B cell (primary cell): ENCODE measurements around the gene ENKUR. TPM values are rescaled to one million over a fixed set of nuclear protein-coding genes. Genes with fewer than 3 reads are reported as not detected.

Experiments used
- ATAC-seq: fragments of 200-7000 bp; cut with Tn5 transposase; one replicate; pipeline ENCODE4 v1.10.0; 2021; ENCODE audit warnings: low read depth, mild to moderate bottlenecking, moderate number of reproducible peaks, moderate library complexity
- CTCF ChIA-PET: fragments of 350-600 bp; sonication (Branson Sonifier 250); formaldehyde crosslinking; loops from one replicate; lab custom pipeline; 2021; ENCODE audit warnings: antibody characterized with exemption, inconsistent platforms; lab: Charles Lee
- POLR2A ChIA-PET: fragments of 350-600 bp; sonication (Branson Sonifier 250); formaldehyde crosslinking; loops from one replicate; lab custom pipeline; 2021; ENCODE audit warnings: antibody characterized with exemption; lab: Charles Lee
- DNase-seq: peaks from one replicate; pipeline ENCODE4 v3.0.0; 2013
- H2AFZ ChIP-seq: 2 replicates; pipeline ENCODE4 v1.6.1; 2012; ENCODE audit warnings: mild to moderate bottlenecking, low read depth, low read length; ENCODE audit not compliant: insufficient read depth, poor library complexity, severe bottlenecking
- H3K27ac ChIP-seq, 2 donors: 1 replicate in 1 of 2; 2 replicates in 1 of 2; pipeline ENCODE4 v1.5.1; 2012 to 2013; ENCODE audit warnings: low read length in 2 of 2, mild to moderate bottlenecking in 2 of 2, moderate library complexity in 1 of 2
- H3K27me3 ChIP-seq, 4 experiments: fragments of 200-600 bp in 1 of 4; sonication (generic) in 1 of 4; replicated peaks in 1 of 4; 1 replicate in 2 of 4; 2 replicates in 2 of 4; pipeline versions ENCODE4 v1.6.1 to v1.7.0; 2013 to 2016; ENCODE audit warnings: low read length in 3 of 4, mild to moderate bottlenecking in 2 of 4, mixed read lengths in 1 of 4, moderate library complexity in 1 of 4; ENCODE audit not compliant: insufficient read depth in 4 of 4, control insufficient read depth in 3 of 4; ENCODE audit errors: control extremely low read depth in 1 of 4
- H3K36me3 ChIP-seq, 2 experiments: replicated peaks in 1 of 2; 1 replicate in 1 of 2; 2 replicates in 1 of 2; pipeline versions ENCODE4 v1.6.1 to v1.7.1; 2013; ENCODE audit warnings: low read length in 1 of 2; ENCODE audit not compliant: insufficient read depth in 2 of 2, control insufficient read depth in 1 of 2; ENCODE audit errors: control extremely low read depth in 1 of 2, extremely low read depth in 1 of 2
- H3K4me1 ChIP-seq, 2 donors: fragments of 200-600 bp in 1 of 2; sonication (generic) in 1 of 2; 1 replicate in 1 of 2; 2 replicates in 1 of 2; pipeline versions ENCODE4 v1.5.1 to v1.6.1; 2013 to 2017; ENCODE audit warnings: low read length in 2 of 2; ENCODE audit not compliant: control insufficient read depth in 2 of 2, insufficient read depth in 2 of 2
- H3K4me2 ChIP-seq: replicated peaks from 2 replicates; pipeline ENCODE3; 2012; ENCODE audit warnings: mild to moderate bottlenecking, low read depth, low read length; ENCODE audit not compliant: poor library complexity, severe bottlenecking
- H3K4me3 ChIP-seq, 5 experiments: fragments of 200-600 bp in 1 of 5; sonication (generic) in 1 of 5; 1 replicate in 3 of 5; 2 replicates in 2 of 5; pipeline versions ENCODE4 v1.5.1 to v1.7.0; 2011 to 2016; ENCODE audit warnings: low read length in 4 of 5, mild to moderate bottlenecking in 4 of 5, low read depth in 2 of 5, control low read depth in 1 of 5, moderate library complexity in 1 of 5; ENCODE audit not compliant: insufficient read depth in 1 of 5; ENCODE audit errors: control extremely low read depth in 1 of 5, extremely low read depth in 1 of 5
- H3K79me2 ChIP-seq: fragments of 200-600 bp; sonication (generic); one replicate; pipeline ENCODE4 v1.6.0; 2016; ENCODE audit warnings: low read length; ENCODE audit not compliant: control insufficient read depth, insufficient read depth
- H3K9ac ChIP-seq: fragments of 200-600 bp; sonication (generic); 2 replicates; pipeline ENCODE4 v1.6.1; 2017; ENCODE audit warnings: mild to moderate bottlenecking, low read length, moderate library complexity
- H3K9me3 ChIP-seq, 3 donors: one replicate each; pipeline versions ENCODE4 v1.6.1 to v1.7.1; 2013; ENCODE audit warnings: low read length in 2 of 3; ENCODE audit not compliant: control insufficient read depth in 2 of 3, insufficient read depth in 1 of 3; ENCODE audit errors: control extremely low read depth in 1 of 3
- H4K20me1 ChIP-seq: 2 replicates; pipeline ENCODE4 v1.6.0; 2012; ENCODE audit warnings: mild to moderate bottlenecking, low read length; ENCODE audit not compliant: insufficient read depth, control insufficient read depth, poor library complexity, severe bottlenecking
- H3K27ac Mint-ChIP-seq: one replicate; pipeline ENCODE4 v1.8.0; 2021; ENCODE audit warnings: mixed read lengths
- H3K27me3 Mint-ChIP-seq: one replicate; pipeline ENCODE4 v1.8.0; 2021; ENCODE audit warnings: mixed read lengths
- H3K4me1 Mint-ChIP-seq: one replicate; pipeline ENCODE4 v1.8.0; 2021; ENCODE audit warnings: mixed read lengths
- H3K4me3 Mint-ChIP-seq: one replicate; pipeline ENCODE4 v1.8.0; 2021; ENCODE audit warnings: mixed read lengths
- H3K9me3 Mint-ChIP-seq: one replicate; pipeline ENCODE4 v1.8.0; 2022; ENCODE audit warnings: mixed read lengths; ENCODE audit not compliant: insufficient read depth
- EZH2 ChIP-seq: IDR thresholded peaks from 2 replicates; pipeline ENCODE4 v1.6.1; 2012; ENCODE audit warnings: borderline replicate concordance, low read depth, mild to moderate bottlenecking, moderate library complexity, low read length; ENCODE audit not compliant: insufficient read depth, poor library complexity, severe bottlenecking
- WGBS: methylation state at CpG from one replicate; pipeline ENCODE4 v1.1.5; 2013; ENCODE audit warnings: missing lambda C conversion rate; ENCODE audit not compliant: insufficient coverage; 5-methylcytosine and 5-hydroxymethylcytosine counted together
- intact Hi-C: fragments of 100-400 bp; cut with micrococcal nuclease; formaldehyde crosslinking; loops from one replicate; pipeline ENCODE4 v1.10.0; 2022
- polyA plus RNA-seq: library from polyadenylated mRNA; depleted of rRNA; stranded (reverse); fragments of >200 nt; gene quantifications from 2 replicates; pipeline ENCODE4 v1.2.3, GENCODE V29; 2012
- total RNA-seq, 2 donors: library from RNA; stranded (reverse); fragments of 120-200 nt in 1 of 2; gene quantifications; 1 replicate in 1 of 2; 2 replicates in 1 of 2; pipeline versions ENCODE4 v1.2.3 to v1.2.4, GENCODE V29; 2013 to 2022
- TF ChIP-seq, protein P1 (sequence below): fragments of 200-600 bp; IDR thresholded peaks from one replicate; pipeline ENCODE4 v1.8.0; 2022; ENCODE audit warnings: antibody characterized with exemption, mild to moderate bottlenecking

Gene ENKUR
- total and polyA plus RNA-seq, 2 donors (not counting 1 experiment from before 2014, with no cell fraction given): not detected

GRCh38 chr10:25028711-25029110, 12.8 kb upstream of the ENKUR start:
- no peak overlapping the region for H3K4me2 ChIP-seq
- Mint-ChIP-seq H3K9me3 (no peaks in the 10 kb centered on the region), H3K27me3 (no peaks in the 10 kb centered on the region), H3K27ac (no peak overlapping the region), H3K4me1 (no peaks in the 10 kb centered on the region), H3K4me3 (no peak overlapping the region)
- POLR2A ChIA-PET: no interaction called here
- no peaks in the 10 kb centered on the region for H4K20me1 ChIP-seq
- ATAC-seq (no peak), DNase-seq (no peak)
- H3K4me3 ChIP-seq: no peak overlapping the region
- H3K9ac ChIP-seq: no peak overlapping the region
- H3K27me3 ChIP-seq: no peaks in the 10 kb centered on the region
- intact Hi-C loops: no loop called here
- no peaks in the 10 kb centered on the region for H3K4me1 ChIP-seq
- TF ChIP-seq, protein P1, sequence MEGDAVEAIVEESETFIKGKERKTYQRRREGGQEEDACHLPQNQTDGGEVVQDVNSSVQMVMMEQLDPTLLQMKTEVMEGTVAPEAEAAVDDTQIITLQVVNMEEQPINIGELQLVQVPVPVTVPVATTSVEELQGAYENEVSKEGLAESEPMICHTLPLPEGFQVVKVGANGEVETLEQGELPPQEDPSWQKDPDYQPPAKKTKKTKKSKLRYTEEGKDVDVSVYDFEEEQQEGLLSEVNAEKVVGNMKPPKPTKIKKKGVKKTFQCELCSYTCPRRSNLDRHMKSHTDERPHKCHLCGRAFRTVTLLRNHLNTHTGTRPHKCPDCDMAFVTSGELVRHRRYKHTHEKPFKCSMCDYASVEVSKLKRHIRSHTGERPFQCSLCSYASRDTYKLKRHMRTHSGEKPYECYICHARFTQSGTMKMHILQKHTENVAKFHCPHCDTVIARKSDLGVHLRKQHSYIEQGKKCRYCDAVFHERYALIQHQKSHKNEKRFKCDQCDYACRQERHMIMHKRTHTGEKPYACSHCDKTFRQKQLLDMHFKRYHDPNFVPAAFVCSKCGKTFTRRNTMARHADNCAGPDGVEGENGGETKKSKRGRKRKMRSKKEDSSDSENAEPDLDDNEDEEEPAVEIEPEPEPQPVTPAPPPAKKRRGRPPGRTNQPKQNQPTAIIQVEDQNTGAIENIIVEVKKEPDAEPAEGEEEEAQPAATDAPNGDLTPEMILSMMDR: no peak
- TF ChIP-seq EZH2: no peak
- no CpG with 5 or more reads among the region's 1 CpG for WGBS
- no peaks in the 10 kb centered on the region for H3K9me3 ChIP-seq
- no peaks in the 10 kb centered on the region for H3K79me2 ChIP-seq
- no peak overlapping the region for H3K27ac ChIP-seq
- CTCF ChIA-PET: no interaction called here
- no peak overlapping the region for H2AFZ ChIP-seq
- H3K36me3 ChIP-seq: no peaks in the 10 kb centered on the region

- no peaks in the 10 kb centered on the region for H3K4me1 Mint-ChIP-seq
- no peaks in the 10 kb centered on the region for H3K9me3 Mint-ChIP-seq
- Histone ChIP-seq H3K4me3 (no peak overlapping the region), H3K9me3 (no peaks in the 10 kb centered on the region), H2AFZ (no peak overlapping the region), H3K79me2 (peaks cover 2% of the 10 kb centered on the region), H3K27me3 (no peaks in the 10 kb centered on the region), H3K9ac (no peak overlapping the region), H3K4me2 (no peak overlapping the region), H3K27ac (no peak overlapping the region), H4K20me1 (no peaks in the 10 kb centered on the region), H3K4me1 (no peaks in the 10 kb centered on the region), H3K36me3 (no peaks in the 10 kb centered on the region)
- no peak overlapping the region for H3K4me3 Mint-ChIP-seq
- H3K27me3 Mint-ChIP-seq: no peaks in the 10 kb centered on the region
- POLR2A ChIA-PET: no interaction called here
- TF ChIP-seq EZH2: no peak
- TF ChIP-seq, protein P1: no peak
- DNase-seq: no peak
- intact Hi-C loops: no loop called here
- CTCF ChIA-PET: no interaction called here
- ATAC-seq: no peak
- no peak overlapping the region for H3K27ac Mint-ChIP-seq
- no CpG with 5 or more reads among the region's 1 CpG for WGBS
Measured at GRCh38 chr10:25026463-25026862, 10.5 kb upstream of the ENKUR start.
